ENCODE results near the gene PATZ1. TPM values are rescaled to one million over a fixed set of nuclear protein-coding genes. Genes with fewer than 3 reads are reported as not detected.
A peak's percentile ranks its signal among the peaks of the same experiment; 100 is the strongest.

The PATZ1 gene
- total and polyA plus RNA-seq, 2 of the 8 experiments (the other 6 are each of a cell fraction or from before 2014, with no cell fraction given): 62.1 to 70.9 TPM

DNA sequence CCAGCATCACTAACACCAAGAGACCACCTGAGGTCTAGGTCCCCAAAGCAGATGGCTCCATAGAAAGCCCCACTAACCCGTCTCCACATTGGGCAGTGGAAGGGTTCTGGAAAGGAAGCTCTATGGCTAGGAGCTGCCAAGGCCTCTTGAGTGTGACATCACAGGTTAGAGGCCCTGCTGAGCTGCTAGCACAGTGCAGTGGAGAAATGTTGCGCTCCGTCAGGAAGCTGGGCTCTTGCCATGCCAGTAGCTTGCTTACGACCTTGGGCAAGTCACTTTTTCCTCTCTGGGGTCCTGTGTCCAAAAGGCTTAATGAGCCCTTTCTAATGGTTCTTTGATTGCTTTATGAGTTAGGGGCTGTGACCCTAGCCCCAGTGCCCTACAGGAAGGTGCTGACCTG lies 64.4 kb downstream of the PATZ1 start:
- H4K20me1 ChIP-seq (replicated peaks in 1 of 2; ENCODE audit: control insufficient read depth in 1 of 2, insufficient read depth in 2 of 2, low read length in 2 of 2): peaks cover 2% of the 10 kb centered on the region in 2 experiments
- no peak overlapping the region for H3K4me2 ChIP-seq (ENCODE audit: insufficient read depth in 1 of 2, low read depth in 2 of 2, low read length in 2 of 2)
- H3K14ac ChIP-seq (ENCODE audit: insufficient read length): no peak overlapping the region
- H4K91ac ChIP-seq (replicated peaks; ENCODE audit: insufficient read length, low read length): no peak overlapping the region
- DNase-seq (ENCODE audit: low read depth in 1 of 2, low spot score in 2 of 2) (no peak), FAIRE-seq (no peak)
- H3K79me1 ChIP-seq (ENCODE audit: low read depth, low read length): no peaks in the 10 kb centered on the region
- no peak overlapping the region for H2BK120ac ChIP-seq (replicated peaks; ENCODE audit: low read depth, low read length)
- no peak overlapping the region for H3K27ac ChIP-seq (ENCODE audit: low read depth, low read length)
- no peaks in the 10 kb centered on the region for H3K79me2 ChIP-seq (ENCODE audit: control insufficient read depth in 1 of 2, insufficient read depth in 2 of 2, low read length in 2 of 2)
- H3K4me1 ChIP-seq (replicated peaks in 1 of 4; ENCODE audit: control insufficient read depth in 3 of 4, insufficient read depth in 4 of 4, low read length in 3 of 4): peaks cover 0 to 2% (median 0%) of the 10 kb centered on the region in 4 experiments; a peak in 2 of 7 replicates
- H2AK5ac ChIP-seq (ENCODE audit: low read depth, low read length): no peak overlapping the region
- WGBS, 2 experiments (ENCODE audit: extremely low coverage in 1 of 2, insufficient coverage in 1 of 2, insufficient read length in 1 of 2, insufficient replicate concordance in 2 of 2, low coverage in 1 of 2, low lambda C conversion rate in 2 of 2, missing lambda C conversion rate in 1 of 2): 69% methylated on average over 4 of the region's 4 CpGs; no CpG with 5 or more reads in 1 of the 2 experiments
- H3K36me3 ChIP-seq (ENCODE audit: control insufficient read depth in 2 of 4, insufficient read depth in 4 of 4, low read length in 3 of 4): peaks cover 0 to 15% (median 6%) of the 10 kb centered on the region in 4 experiments; a peak in 3 of 8 replicates
- H2BK5ac ChIP-seq (ENCODE audit: low read depth, low read length): no peak overlapping the region
- no peak overlapping the region for H3K4me3 ChIP-seq (ENCODE audit: extremely low read depth in 1 of 4, insufficient read depth in 2 of 4, low read depth in 3 of 4, low read length in 4 of 4)
- POLR2A ChIA-PET (ENCODE audit: partially characterized antibody): interaction anchor here (1.0 to 1.8 kb wide), 8 partner anchors 9 to 58 kb away, joined by 3 to 7 read pairs (median 3); partner anchors contain the start of gene PIK3IP1
- no peaks in the 10 kb centered on the region for H3K9me3 ChIP-seq (ENCODE audit: insufficient read depth in 2 of 2, low read depth in 1 of 2, low read length in 1 of 2)
- no peak overlapping the region for H4K5ac ChIP-seq (ENCODE audit: insufficient read length, low read depth, low read length)
- no peak overlapping the region for H2BK12ac ChIP-seq (ENCODE audit: low read depth, low read length)
- no peak overlapping the region for H2BK20ac ChIP-seq (ENCODE audit: low read length)
- H3K23me2 ChIP-seq (ENCODE audit: low read depth, low read length): no peaks in the 10 kb centered on the region
- no peak overlapping the region for H3K9ac ChIP-seq (replicated peaks in 1 of 4; ENCODE audit: extremely low read depth in 1 of 4, low read depth in 3 of 4, low read length in 3 of 4)
- H3K4ac ChIP-seq (replicated peaks; ENCODE audit: insufficient read length, low read depth, low read length): no peak overlapping the region
- CTCF ChIA-PET (ENCODE audit: partially characterized antibody): interaction anchor here (0.6 to 5.5 kb wide), 5 partner anchors 8 to 80 kb away, joined by 3 to 50 read pairs (median 3); partner anchors contain the start of gene LIMK2
- no peak overlapping the region for H2BK15ac ChIP-seq (ENCODE audit: low read length)
- H2AFZ ChIP-seq (ENCODE audit: low read length): no peak overlapping the region
- H3K23ac ChIP-seq (ENCODE audit: insufficient read length): no peak overlapping the region
- H4K8ac ChIP-seq (ENCODE audit: extremely low read depth, insufficient read depth, low read length): no peak overlapping the region
- TF ChIP-seq TEAD4 (IDR thresholded peaks at IDR 0.05; ENCODE audit: low read depth, low read length) (no peak), EP300 (IDR thresholded peaks at IDR 0.05; ENCODE audit: borderline replicate concordance in 1 of 2, low read depth in 2 of 2, low read length in 2 of 2) (no peak), POLR2A (IDR thresholded peaks at IDR 0.05; ENCODE audit: control extremely low read depth in 1 of 2, low read depth in 2 of 2, low read length in 2 of 2) (0 out of 3 replicates have a peak, but pooled peaks of 1 of the 2 experiments have one; percentile 24), TCF12 (IDR thresholded peaks at IDR 0.05; ENCODE audit: low read depth, low read length) (no peak), NRF1 (IDR thresholded peaks at IDR 0.05; ENCODE audit: low read depth, low read length) (no peak), CBX5 (IDR thresholded peaks at IDR 0.05; ENCODE audit: low read depth, low read length) (no peak), NANOG (IDR thresholded peaks at IDR 0.05; ENCODE audit: insufficient read depth, low read depth, low read length, poor library complexity, severe bottlenecking) (no peak)
- H3K56ac ChIP-seq (replicated peaks; ENCODE audit: insufficient read length, low read depth, low read length): no peak overlapping the region
- H3K27me3 ChIP-seq (replicated peaks in 1 of 4; ENCODE audit: control insufficient read depth in 3 of 4, extremely low read depth in 1 of 4, insufficient read depth in 3 of 4, low read length in 3 of 4): no peaks in the 10 kb centered on the region
- no peak overlapping the region for H3K18ac ChIP-seq (ENCODE audit: extremely low read depth, low read length)
